NCI-H2171 (cell line): Measurements from ENCODE around the gene SLC7A6OS.

Experiments used
- DNase-seq: peaks from one replicate; lab custom pipeline; 2025; lab: John Stamatoyannopoulos, UW

The SLC7A6OS gene

GRCh38 chr16:68279726-68280558, 30.8 kb downstream of the SLC7A6OS start:
- DNase-seq: no peak

GRCh38 chr16:68276223-68276622, 34.5 kb downstream of the SLC7A6OS start:
- no peak for DNase-seq

- peak; percentile 85 for DNase-seq
Observed at GRCh38 chr16:68275611-68276191, 35.0 kb downstream of the SLC7A6OS start.

- DNase-seq: no peak
Observed at GRCh38 chr16:68274441-68274840, 36.3 kb downstream of the SLC7A6OS start.

GRCh38 chr16:68273896-68274295, 36.9 kb downstream of the SLC7A6OS start:
- no peak for DNase-seq

- DNase-seq: no peak
Observed at GRCh38 chr16:68273459-68273858, 37.3 kb downstream of the SLC7A6OS start.

- DNase-seq: peak; percentile 86
Observed at GRCh38 chr16:68272507-68273209, 38.1 kb downstream of the SLC7A6OS start.

GRCh38 chr16:68270353-68270752, 40.4 kb downstream of the SLC7A6OS start:
- DNase-seq: no peak

- no peak for DNase-seq
Observed at GRCh38 chr16:68269793-68270192, 41.0 kb downstream of the SLC7A6OS start.

GRCh38 chr16:68267612-68268405, 42.9 kb downstream of the SLC7A6OS start:
- peak; percentile 93 for DNase-seq

GRCh38 chr16:68265078-68265920, 45.4 kb downstream of the SLC7A6OS start:
- peak; percentile 12 for DNase-seq

- peak; percentile 59 for DNase-seq
Observed at GRCh38 chr16:68264128-68265077, 46.3 kb downstream of the SLC7A6OS start, which contains the start of gene SLC7A6. TSS of gene SLC7A6 (plus strand) at chr16:68264526. CDS start at chr16:68274727, 10,201 bp downstream.

- no peak for DNase-seq
Observed at GRCh38 chr16:68263559-68264127, 47.1 kb downstream of the SLC7A6OS start.

- no peak for DNase-seq
Observed at GRCh38 chr16:68259007-68259825, 51.5 kb downstream of the SLC7A6OS start.

GRCh38 chr16:68257906-68258800, 52.6 kb downstream of the SLC7A6OS start:
- DNase-seq: no peak

GRCh38 chr16:68257251-68257905, 53.4 kb downstream of the SLC7A6OS start:
- DNase-seq: no peak

- no peak for DNase-seq
Observed at GRCh38 chr16:68255712-68256111, 55.0 kb downstream of the SLC7A6OS start.
